ENCODE data around the gene COL1A1.

Gene COL1A1

GRCh38 chr17:50168319-50168718 lies 33.1 kb downstream of the COL1A1 start:
- no peaks in the 10 kb centered on the region for H3K79me2 ChIP-seq (ENCODE audit: insufficient read depth, low read length)
- no peaks in the 10 kb centered on the region for H3K9me3 ChIP-seq (ENCODE audit: low read length)
- H3F3A ChIP-seq (ENCODE audit: insufficient read depth, low read length) = no peaks in the 10 kb centered on the region
- no peak overlapping the region for H2AFZ ChIP-seq (ENCODE audit: low read length)
- TF ChIP-seq CTCF (IDR thresholded peaks at IDR 0.05; ENCODE audit: low read length) (no peak), EZH2 (IDR thresholded peaks at IDR 0.05; ENCODE audit: borderline replicate concordance, low read length) (no peak)
- peaks cover 8% of the 10 kb centered on the region for H3K4me1 ChIP-seq (ENCODE audit: insufficient read depth, low read length, severe bottlenecking)
- H3K27ac ChIP-seq (ENCODE audit: low read depth, low read length, poor library complexity, severe bottlenecking) = no peak overlapping the region
- no peaks in the 10 kb centered on the region for H3K9me2 ChIP-seq (ENCODE audit: low read depth, low read length)
- H3K27me3 ChIP-seq (ENCODE audit: insufficient read depth, low read length) = no peaks in the 10 kb centered on the region
- H3K4me2 ChIP-seq (ENCODE audit: low read length) = no peak overlapping the region
- no peak overlapping the region for H3K4me3 ChIP-seq (ENCODE audit: low read depth, low read length, poor library complexity, severe bottlenecking)
- H4K20me1 ChIP-seq (ENCODE audit: insufficient read depth, low read length) = no peaks in the 10 kb centered on the region
- no peak overlapping the region for H3K9ac ChIP-seq (ENCODE audit: low read length)
- H3K36me3 ChIP-seq (ENCODE audit: insufficient read depth, low read length) = no peaks in the 10 kb centered on the region

- no peak for TF ChIP-seq CTCF (IDR thresholded peaks at IDR 0.05; ENCODE audit: low read length)
- TF ChIP-seq EZH2 (IDR thresholded peaks at IDR 0.05; ENCODE audit: borderline replicate concordance, low read length) = no peak
- Histone ChIP-seq H4K20me1 (ENCODE audit: insufficient read depth, low read length) (no peaks in the 10 kb centered on the region), H3K4me2 (ENCODE audit: low read length) (no peak overlapping the region), H3K27me3 (ENCODE audit: insufficient read depth, low read length) (no peaks in the 10 kb centered on the region), H3K79me2 (ENCODE audit: insufficient read depth, low read length) (no peaks in the 10 kb centered on the region), H2AFZ (ENCODE audit: low read length) (no peak overlapping the region), H3K9ac (ENCODE audit: low read length) (no peak overlapping the region), H3K9me3 (ENCODE audit: low read length) (no peaks in the 10 kb centered on the region), H3K27ac (ENCODE audit: low read depth, low read length, poor library complexity, severe bottlenecking) (no peak overlapping the region), H3F3A (ENCODE audit: insufficient read depth, low read length) (no peaks in the 10 kb centered on the region), H3K9me2 (ENCODE audit: low read depth, low read length) (no peaks in the 10 kb centered on the region), H3K36me3 (ENCODE audit: insufficient read depth, low read length) (no peaks in the 10 kb centered on the region), H3K4me3 (ENCODE audit: low read depth, low read length, poor library complexity, severe bottlenecking) (no peak overlapping the region), H3K4me1 (ENCODE audit: insufficient read depth, low read length, severe bottlenecking) (peaks cover 8% of the 10 kb centered on the region)
Measured at GRCh38 chr17:50167371-50167770, 34.1 kb downstream of the COL1A1 start.

DNA sequence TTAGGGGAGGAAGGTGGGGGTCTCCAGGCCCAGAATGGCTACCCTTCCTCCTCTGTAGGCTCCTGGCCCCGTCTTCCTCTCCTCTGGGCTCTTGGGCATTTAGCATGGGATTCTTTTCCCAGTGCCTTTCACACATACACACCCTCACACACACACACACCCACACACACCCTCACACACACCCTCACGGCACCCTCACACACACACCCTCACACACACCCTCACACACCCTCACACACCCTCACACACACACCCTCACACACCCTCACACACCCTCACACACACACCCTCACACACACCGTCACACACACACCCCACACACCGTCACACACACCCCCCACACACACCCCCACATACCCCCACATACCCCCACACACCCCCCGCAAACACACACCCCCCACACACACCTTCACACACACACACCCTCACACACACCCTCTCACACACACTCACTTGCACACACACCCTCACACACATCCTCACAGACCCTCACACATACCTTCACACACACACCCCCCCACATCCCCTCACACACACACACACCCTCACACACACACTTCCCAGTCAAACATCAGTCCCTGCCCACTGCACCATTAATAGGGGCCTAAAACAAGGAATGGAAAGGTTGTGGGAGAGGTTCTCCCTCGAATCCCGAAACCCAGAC lies 34.8 kb downstream of the COL1A1 start:
- Histone ChIP-seq H3K79me2 (ENCODE audit: insufficient read depth, low read length) (no peaks in the 10 kb centered on the region), H3K36me3 (ENCODE audit: insufficient read depth, low read length) (no peaks in the 10 kb centered on the region), H3K9me2 (ENCODE audit: low read depth, low read length) (no peaks in the 10 kb centered on the region), H3K27ac (ENCODE audit: low read depth, low read length, poor library complexity, severe bottlenecking) (no peak overlapping the region), H3K27me3 (ENCODE audit: insufficient read depth, low read length) (no peaks in the 10 kb centered on the region), H3K4me1 (ENCODE audit: insufficient read depth, low read length, severe bottlenecking) (peaks cover 11% of the 10 kb centered on the region), H3K4me3 (ENCODE audit: low read depth, low read length, poor library complexity, severe bottlenecking) (no peak overlapping the region), H3K9me3 (ENCODE audit: low read length) (no peaks in the 10 kb centered on the region), H3K4me2 (ENCODE audit: low read length) (no peak overlapping the region), H3F3A (ENCODE audit: insufficient read depth, low read length) (no peaks in the 10 kb centered on the region), H2AFZ (ENCODE audit: low read length) (no peak overlapping the region), H3K9ac (ENCODE audit: low read length) (no peak overlapping the region), H4K20me1 (ENCODE audit: insufficient read depth, low read length) (no peaks in the 10 kb centered on the region)
- TF ChIP-seq CTCF (IDR thresholded peaks at IDR 0.05; ENCODE audit: low read length) = no peak
- TF ChIP-seq EZH2 (IDR thresholded peaks at IDR 0.05; ENCODE audit: borderline replicate concordance, low read length) = no peak

Measured in OCI-LY1 (cell line).